M059J (cell line): ENCODE results near the gene CFAP161. TPM values are rescaled to one million over a fixed set of nuclear protein-coding genes. Genes with fewer than 3 reads are reported as not detected.

Experiments
- DNase-seq: peaks from one replicate; pipeline ENCODE4 v3.0.0-alpha.2; 2012; ENCODE audit warnings: low read depth
- total RNA-seq: library from RNA; depleted of rRNA; stranded (reverse); fragments of >200 nt; shearing (Covaris generic); gene quantifications from 2 replicates; pipeline ENCODE4 v1.2.3, GENCODE V29; 2014; rRNA removed

CFAP161 gene
- total RNA-seq, 1 experiment from 2014 or later, result not detected

DNA sequence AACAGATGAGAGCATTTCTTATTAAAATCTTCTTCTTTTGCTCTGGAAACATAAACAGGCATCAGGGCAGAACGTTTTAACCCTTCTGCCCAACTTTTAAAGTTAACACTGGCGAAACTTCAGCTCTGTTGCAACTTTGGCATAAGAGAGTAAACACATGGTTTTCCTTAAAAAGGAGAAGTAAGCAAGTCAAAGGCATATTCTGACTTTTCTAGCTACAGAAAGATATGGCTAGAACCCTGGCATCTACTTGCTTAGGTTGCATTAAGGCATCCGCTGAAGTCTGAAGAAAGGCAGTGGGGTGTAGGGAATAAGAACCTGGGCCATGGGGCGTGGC is 49.3 kb downstream of the CFAP161 start:
- DNase-seq, result no peak

DNA sequence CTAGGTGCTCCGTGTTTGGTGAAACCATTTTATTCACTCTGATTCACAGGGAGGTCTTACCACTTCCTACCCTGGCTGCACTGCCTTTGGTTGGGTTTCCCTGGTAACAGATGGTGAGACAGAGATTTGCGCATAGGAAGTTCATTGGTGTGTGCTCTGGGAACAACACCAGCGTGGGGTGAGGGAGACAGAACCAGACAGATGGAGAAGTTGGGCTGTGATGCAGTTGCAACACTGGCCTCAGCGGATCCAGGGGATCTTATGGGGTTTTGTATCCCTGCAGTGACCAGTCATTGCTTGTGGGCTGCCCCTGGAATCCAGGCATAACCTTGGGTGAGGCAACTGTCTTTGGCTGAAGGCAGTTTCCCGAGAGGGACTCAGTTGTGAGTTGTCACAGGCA is 50.1 kb downstream of the CFAP161 start:
- DNase-seq, result no peak

DNA sequence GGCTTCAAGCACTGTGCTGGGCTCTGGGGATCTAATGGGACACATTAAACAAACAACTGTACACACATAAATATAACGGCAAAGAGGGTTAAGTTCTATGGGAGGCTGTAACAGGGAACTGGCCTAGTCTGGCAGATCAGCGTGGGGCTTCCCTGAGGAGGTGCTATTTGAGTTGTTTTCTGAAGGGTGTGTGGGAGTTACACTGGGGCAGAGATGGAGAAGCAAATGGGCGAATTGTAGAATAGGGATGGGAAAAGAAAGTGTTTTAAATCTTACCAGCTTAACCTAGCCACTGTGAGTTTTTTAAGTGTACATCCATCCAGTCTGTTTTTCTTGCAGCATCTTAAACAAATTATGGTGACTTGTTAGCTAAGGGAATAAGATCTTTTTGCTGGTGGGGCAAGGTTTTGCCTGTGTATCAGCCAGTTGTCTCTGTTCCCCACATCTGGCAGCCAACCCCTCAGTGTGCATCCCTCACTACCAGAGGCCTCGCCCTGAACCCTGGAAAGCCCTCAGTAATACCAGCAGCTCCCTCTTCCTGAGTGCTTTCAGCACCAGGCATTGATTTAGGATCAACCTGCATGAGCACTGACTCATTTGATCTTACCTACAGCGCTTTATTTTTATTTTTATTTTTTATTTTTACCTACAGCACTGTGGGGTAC is 51.7 kb downstream of the CFAP161 start:
- no peak for DNase-seq

DNA sequence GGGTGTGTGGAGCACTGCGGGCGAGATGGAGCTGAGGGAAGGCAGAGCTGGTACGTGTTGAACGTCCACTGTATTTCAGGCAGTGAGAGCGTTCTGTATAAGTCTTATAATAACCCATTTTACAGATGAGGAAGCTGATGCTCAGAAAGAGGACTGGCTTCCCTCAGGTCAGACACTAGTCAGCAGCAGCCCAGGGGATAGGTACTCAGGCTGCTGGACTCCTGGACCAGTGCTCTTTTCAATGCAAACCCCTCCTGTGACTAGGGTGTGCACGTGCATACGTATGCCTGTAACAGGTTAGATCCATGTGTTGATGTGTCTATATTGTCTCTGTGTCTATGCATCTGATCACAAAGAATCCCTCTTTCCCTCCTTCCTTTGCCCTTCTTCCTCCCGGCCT is 54.3 kb downstream of the CFAP161 start:
- DNase-seq, result no peak

DNA sequence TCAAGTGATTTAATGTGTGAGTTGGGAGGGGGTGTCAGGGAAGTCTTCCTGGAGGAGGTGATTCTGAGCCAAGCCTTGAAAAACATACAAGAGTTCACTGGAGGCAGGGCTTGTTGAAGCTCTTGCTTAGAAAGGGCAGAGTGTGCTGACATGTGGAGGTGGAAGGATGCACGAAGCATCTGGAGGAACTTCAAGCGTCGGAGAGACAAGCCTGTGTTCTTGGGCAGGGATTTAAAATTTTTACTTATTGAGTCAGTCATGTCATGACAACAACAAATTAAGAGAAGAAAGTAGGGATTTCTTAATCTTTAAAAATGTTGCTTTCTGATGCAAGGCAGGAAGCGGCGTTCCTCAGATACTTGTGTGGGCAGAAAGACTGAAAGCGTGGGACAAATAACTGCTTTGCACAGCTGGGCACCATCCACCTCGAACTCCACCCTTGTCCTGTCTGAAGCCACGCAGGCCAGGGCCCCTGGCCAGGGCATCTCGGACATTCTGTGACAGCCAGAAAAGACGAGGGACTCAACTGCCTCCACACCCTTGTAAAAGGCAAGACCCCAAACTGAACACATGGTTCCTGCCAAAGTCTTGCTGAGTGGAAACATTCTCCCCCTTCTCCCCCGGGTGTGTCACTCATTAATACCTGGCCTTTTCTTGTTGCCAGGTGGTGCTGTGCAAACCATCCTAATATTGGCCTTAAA is 55.7 kb downstream of the CFAP161 start:
- peak; percentile 2 for DNase-seq

DNA sequence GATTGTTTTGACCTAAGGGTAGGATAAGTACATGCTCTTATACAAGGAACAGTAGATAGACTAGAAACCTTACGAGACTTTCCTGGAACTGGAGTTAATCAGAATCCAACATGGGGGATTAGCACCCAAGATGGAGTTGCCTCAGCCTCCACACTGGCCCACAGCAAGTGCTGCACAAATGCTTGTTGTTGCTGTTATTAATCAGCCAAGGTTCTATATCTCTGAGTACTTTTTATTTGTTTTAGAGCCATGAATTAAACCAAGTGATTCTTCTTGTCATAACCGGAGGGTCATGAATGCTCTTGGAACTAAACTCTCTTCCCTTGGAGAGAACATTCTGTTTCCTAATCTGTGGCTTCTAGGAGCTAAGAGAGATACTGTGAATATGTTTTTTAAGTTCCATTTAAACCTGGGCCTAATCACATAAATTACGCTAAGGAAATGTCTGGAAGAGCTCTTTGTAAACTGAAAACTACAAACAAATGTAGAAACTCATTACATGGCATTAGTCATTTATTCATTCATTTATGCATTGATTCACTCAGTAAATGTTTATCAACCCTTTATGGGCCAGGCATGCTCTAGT is 56.9 kb downstream of the CFAP161 start:
- no peak for DNase-seq

DNA sequence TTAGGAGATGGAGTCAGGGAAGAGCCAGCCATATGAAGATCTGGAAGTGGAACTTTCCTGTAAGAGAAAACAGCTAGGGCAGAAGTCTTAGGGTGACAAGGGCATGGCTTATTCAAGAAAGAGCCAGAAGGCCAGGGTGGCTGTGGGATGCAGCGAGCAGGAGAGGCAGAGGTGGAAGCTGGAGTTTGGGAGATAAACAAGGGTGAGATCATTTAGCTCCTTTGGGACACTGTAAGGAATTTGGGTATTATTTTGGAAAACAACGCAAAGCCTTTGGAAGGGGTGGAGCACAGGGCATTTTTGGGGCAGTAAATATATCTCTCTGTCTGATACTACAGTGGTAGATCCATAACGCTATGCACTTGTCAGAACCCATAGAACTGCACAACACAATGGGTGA is 57.6 kb downstream of the CFAP161 start:
- DNase-seq, result no peak

DNA sequence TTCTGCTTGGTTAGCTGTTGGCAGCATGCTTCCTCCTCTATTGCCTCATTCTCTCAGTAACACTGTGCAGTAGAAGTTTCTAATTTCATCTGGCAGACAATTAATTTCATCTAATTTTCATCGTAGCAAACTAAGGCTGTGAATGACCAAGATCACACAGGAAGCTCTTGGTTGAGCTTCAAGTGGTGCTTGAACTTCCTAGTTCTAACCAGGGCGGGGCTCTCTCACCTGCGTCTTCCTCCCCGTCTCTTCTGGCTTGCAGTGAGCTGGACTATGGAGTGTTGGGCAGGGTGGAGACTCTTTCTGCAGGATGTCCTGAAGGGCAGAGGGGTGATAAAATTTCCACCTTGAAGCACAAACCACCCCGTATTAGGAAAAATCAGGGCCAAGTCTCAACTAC is 60.7 kb downstream of the CFAP161 start:
- no peak for DNase-seq

DNA sequence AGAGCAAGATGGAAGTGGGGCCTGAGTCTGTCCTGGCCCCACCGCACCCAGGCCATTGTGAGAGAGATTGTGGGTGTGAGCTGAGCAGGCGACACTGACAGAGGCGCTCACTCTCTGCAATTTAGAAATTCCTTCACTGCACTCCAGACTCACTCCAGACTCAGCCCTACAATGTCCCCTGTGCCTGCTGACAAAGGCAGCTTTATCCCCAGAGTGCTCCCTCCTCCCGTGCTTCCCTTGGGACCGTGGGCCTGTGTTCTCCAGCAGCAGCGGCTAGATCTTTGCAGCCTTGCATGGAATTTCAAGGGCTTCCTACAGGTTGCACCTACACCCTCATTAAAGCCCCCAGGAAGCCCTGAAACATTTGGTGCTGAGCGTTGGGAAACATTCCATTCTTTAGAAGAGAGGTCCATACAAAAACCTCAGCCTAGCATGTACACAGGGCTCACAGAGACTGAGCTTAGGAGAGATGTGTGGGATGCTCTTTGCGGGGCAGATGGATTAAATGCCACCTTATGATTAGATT is 61.3 kb downstream of the CFAP161 start:
- DNase-seq, result no peak

DNA sequence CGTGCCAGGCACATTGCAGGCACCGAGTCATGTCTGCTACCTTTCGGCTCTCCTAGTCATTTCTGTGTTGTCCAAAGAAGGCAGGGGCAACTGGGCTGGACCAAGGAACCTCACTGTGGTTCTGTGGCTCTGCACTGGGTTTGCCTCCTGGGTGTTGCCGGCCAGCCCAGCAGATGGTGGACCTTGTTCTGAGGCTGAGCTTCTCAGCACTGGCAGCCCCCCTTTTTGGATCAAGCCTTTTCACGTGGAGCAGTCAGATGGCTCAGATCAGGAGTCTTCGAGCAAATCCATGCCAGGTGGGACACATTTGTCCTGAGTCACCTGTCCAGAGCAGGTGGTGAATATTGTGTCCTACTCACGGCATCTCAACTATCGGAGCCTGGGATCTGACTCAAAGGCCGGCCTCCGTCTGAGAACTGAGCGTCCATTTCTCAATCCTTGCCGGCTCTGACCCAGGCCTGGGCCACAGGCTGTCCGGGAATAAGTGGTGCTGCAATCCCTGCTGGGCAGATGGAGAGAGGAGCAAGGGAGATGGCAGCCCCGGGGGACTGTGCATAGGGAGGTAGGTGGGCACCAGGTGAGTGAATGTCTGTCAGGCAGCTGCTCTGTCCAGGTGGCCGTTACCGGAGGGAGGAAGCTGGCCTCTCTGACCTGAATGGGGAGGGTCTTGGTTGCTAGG is 62.6 kb downstream of the CFAP161 start, which contains the start of gene IL16:
Gene IL16, plus strand, starts transcription at position 304 of the 679 bp plus-strand sequence. CDS start 28,521 bp downstream, outside the sequence.
- no peak for DNase-seq

DNA sequence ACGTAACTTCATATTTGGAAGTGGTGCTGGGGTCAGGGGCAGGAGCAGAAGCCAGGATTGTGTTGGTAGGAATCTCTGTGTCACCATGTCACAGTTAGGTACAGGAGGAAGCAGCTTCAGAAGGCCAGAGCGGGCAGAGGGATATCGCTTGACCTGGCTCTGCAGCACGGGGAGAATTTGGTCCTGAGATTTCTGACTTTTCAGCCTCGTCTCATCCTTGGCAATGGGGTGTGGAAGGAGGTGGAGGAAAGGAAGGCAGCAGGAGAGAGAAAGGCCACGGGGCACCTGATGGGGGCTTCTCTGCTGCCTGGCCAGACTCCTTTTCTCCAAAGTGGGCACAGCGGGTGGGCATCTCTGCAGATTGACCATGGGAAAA is 63.2 kb downstream of the CFAP161 start:
- DNase-seq, result no peak

DNA sequence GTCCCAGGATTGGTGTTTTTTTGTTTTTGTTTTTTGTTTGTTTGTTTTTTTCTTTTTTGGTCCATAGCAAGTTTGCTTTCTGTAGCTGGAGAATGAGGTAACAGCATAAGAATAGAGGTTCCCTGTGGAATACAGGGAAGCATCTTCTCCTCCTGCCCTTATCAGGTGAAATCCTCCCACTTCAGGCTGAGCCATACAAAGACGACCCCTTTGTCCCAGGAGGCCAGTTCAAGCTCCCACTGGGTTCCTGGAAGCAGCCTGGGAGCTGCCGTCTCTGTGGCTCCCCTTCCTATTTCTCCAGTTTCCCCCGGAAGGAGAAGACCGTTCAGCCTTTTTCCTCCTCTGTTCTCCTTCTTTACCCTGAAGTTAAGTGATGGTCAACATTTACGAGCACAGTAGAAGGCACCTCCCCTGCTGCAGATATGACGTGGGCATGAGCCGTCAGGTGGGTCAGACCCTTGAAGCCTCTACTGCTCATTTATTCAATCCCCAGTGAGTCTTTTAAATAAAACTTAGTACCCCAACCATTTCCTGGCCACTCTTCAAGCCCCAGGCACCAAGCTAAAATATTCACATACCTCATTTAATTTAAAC is 63.7 kb downstream of the CFAP161 start:
- DNase-seq, result no peak

Other genes with a start within 250 kb of the CFAP161 start
- gene MESD, start 144.5 kb upstream of the CFAP161 start, total RNA-seq, result 21.3 and 32.9 TPM in 2 replicates
- gene TLNRD1, start 133.3 kb upstream of the CFAP161 start, total RNA-seq, result 4.4 and 9.0 TPM in 2 replicates
- not detected in 2 replicates for gene IL16, start 62.6 kb downstream of the CFAP161 start, total RNA-seq
- gene STARD5, start 189.9 kb downstream of the CFAP161 start, total RNA-seq, result 0.71 and 2.0 TPM in 2 replicates
- gene TMC3, start 239.9 kb downstream of the CFAP161 start, total RNA-seq, result not detected in 2 replicates